ENCODE measurements around the gene SSBP2.
"Not testable (repeated sequence)": the region's sequence is repeated elsewhere in the genome, so short reads cannot be mapped to it uniquely, and the experiment has no call there.

Gene SSBP2

GRCh38 chr5:81524015-81524414 lies 226.9 kb downstream of the SSBP2 start:
- DNase-seq (ENCODE audit: low spot score) = no peak

- no peak for DNase-seq (ENCODE audit: low spot score)
These were observed 228.3 kb downstream of the SSBP2 start for GRCh38 chr5:81522571-81522970.

GRCh38 chr5:81520769-81521168 lies 230.1 kb downstream of the SSBP2 start:
- no peak for DNase-seq (ENCODE audit: low spot score)

GRCh38 chr5:81519217-81519905 lies 231.5 kb downstream of the SSBP2 start:
- DNase-seq (ENCODE audit: low spot score) = no peak

GRCh38 chr5:81517462-81517861 lies 233.4 kb downstream of the SSBP2 start:
- no peak for DNase-seq (ENCODE audit: low spot score)

- no peak for DNase-seq (ENCODE audit: low spot score)
These were observed 234.8 kb downstream of the SSBP2 start for GRCh38 chr5:81516091-81516490.

GRCh38 chr5:81513982-81514381 lies 236.9 kb downstream of the SSBP2 start:
- no peak for DNase-seq (ENCODE audit: low spot score)

GRCh38 chr5:81513473-81513872 lies 237.4 kb downstream of the SSBP2 start:
- DNase-seq (ENCODE audit: low spot score) = no peak

GRCh38 chr5:81506900-81507588 lies 243.9 kb downstream of the SSBP2 start:
- DNase-seq (ENCODE audit: low spot score) = peak; percentile 97

GRCh38 chr5:81506378-81506777 lies 244.5 kb downstream of the SSBP2 start:
- peak; percentile 49 for DNase-seq (ENCODE audit: low spot score)

GRCh38 chr5:81505672-81506071 lies 245.2 kb downstream of the SSBP2 start:
- peak; percentile 56 for DNase-seq (ENCODE audit: low spot score)

GRCh38 chr5:81503602-81504001 lies 247.3 kb downstream of the SSBP2 start:
- DNase-seq (ENCODE audit: low spot score) = not testable (repeated sequence)

- no peak for DNase-seq (ENCODE audit: low spot score)
These were observed 255.6 kb downstream of the SSBP2 start for GRCh38 chr5:81495286-81495685.

- DNase-seq (ENCODE audit: low spot score) = no peak
These were observed 262.0 kb downstream of the SSBP2 start for GRCh38 chr5:81488862-81489261.

- DNase-seq (ENCODE audit: low spot score) = no peak
These were observed 264.2 kb downstream of the SSBP2 start for GRCh38 chr5:81486711-81487110.

GRCh38 chr5:81482595-81482994 lies 268.3 kb downstream of the SSBP2 start:
- DNase-seq (ENCODE audit: low spot score) = no peak

- DNase-seq (ENCODE audit: low spot score) = not testable (repeated sequence)
These were observed 277.5 kb downstream of the SSBP2 start for GRCh38 chr5:81473395-81473794.

- no peak for DNase-seq (ENCODE audit: low spot score)
These were observed 281.2 kb downstream of the SSBP2 start for GRCh38 chr5:81469676-81470075.

GRCh38 chr5:81450940-81451339 lies 300.0 kb downstream of the SSBP2 start:
- DNase-seq (ENCODE audit: low spot score) = no peak

GRCh38 chr5:81435023-81435422 lies 315.9 kb downstream of the SSBP2 start:
- DNase-seq (ENCODE audit: low spot score) = no peak

GRCh38 chr5:81429985-81430384 lies 320.9 kb downstream of the SSBP2 start:
- no peak for DNase-seq (ENCODE audit: low spot score)

- DNase-seq (ENCODE audit: low spot score) = no peak
These were observed 321.5 kb downstream of the SSBP2 start for GRCh38 chr5:81429363-81429762.

GRCh38 chr5:81428861-81429260 lies 322.0 kb downstream of the SSBP2 start:
- no peak for DNase-seq (ENCODE audit: low spot score)

- no peak for DNase-seq (ENCODE audit: low spot score)
These were observed 322.5 kb downstream of the SSBP2 start for GRCh38 chr5:81428446-81428845.
